Endometrial microvascular endothelial cells (primary cell): ENCODE measurements around the gene NRTN. TPM values are rescaled to one million over a fixed set of nuclear protein-coding genes. Genes with fewer than 3 reads are reported as not detected.
"Not testable (repeated sequence)": the region's sequence is repeated elsewhere in the genome, so short reads cannot be mapped to it uniquely, and the experiment has no call there.

Source experiments
- in situ Hi-C: cut with HindIII; loops from 2 replicates; pipeline ENCODE4 v1.10.0; 2017; ENCODE audit warnings: low sequenced_read_pairs, low pct_unique_long_range_greater_than_20kb; ENCODE audit errors: inconsistent ontology term
- total RNA-seq: library from RNA; depleted of rRNA; stranded (reverse); fragments of >200 nt; gene quantifications from one replicate; pipeline ENCODE4 v1.2.3, GENCODE V29; 2015; ENCODE audit errors: inconsistent ontology term

Gene NRTN
- total RNA-seq = not detected

- in situ Hi-C loops = no loop called here
These were observed at the start of gene NRTN for GRCh38 chr19:5804516-5805461. Gene NRTN, plus strand, starts transcription at chr19:5805067. Its CDS starts 19,099 bp downstream, at chr19:5824166.

DNA sequence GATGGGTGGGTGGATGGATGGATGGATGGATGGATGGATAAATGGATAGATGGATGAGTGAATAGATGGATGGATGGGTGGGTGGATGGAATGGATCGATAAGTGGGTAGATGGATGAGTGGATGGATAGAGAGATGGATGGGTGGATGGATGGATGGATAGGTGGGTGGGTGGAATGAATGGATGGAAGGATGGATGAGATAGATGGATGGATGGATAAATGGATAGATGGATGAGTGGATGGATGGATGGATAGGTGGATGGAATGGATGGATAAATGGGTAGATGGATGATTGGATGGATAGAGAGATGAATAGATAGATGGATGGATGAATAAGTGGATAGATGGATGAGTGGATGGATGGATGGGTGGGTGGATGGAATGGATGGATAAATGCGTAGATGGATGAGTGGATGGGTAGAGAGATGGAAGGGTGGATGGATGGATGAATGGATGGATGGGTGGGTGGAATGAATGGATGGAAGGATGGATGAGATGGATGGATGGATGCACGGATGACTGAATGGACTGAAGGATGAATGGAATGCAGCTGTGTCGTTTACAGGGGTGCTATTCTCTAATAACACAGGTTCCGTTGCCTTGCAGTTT is 42.2 kb upstream of the NRTN start:
- in situ Hi-C loops = no loop called here

- in situ Hi-C loops = no loop called here
These were observed 39.6 kb upstream of the NRTN start for GRCh38 chr19:5765220-5765619.

- in situ Hi-C loops = no loop called here
These were observed 36.9 kb upstream of the NRTN start for GRCh38 chr19:5767949-5768348.

- in situ Hi-C loops = no loop called here
These were observed 32.5 kb upstream of the NRTN start for GRCh38 chr19:5772416-5772815.

- in situ Hi-C loops = no loop called here
These were observed 31.6 kb upstream of the NRTN start for GRCh38 chr19:5773276-5773675.

GRCh38 chr19:5774921-5775320 is 29.9 kb upstream of the NRTN start:
- in situ Hi-C loops = no loop called here

DNA sequence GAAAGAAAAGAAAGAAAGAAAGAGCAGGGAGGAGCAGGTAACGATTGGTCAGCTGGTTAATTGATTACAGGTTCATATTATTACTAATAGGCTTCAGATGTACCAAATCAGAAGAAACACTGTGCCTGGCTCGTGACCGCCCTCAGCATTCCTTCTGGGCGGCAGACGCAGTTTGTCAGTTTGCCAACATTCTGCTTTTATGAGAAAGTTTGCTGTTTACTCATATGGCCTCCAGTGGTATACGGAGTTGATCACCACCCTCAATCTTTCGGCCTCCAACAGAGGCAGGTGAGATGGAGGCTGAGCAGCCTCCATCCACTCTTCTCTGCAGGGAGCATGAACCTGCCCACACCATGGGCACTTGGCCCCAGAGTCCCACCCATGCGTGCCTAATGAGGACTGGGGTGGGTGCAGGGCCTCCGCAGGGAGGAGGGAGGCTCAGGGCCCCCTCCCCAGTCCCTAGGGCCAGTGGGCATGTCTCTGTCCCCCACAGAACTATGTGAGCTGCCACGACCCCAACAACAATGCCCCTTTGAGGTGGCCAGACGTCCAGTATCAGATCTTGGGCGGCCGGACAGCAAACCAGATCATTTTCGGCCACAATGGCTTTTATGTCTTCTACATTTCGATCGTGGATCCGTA is 29.1 kb upstream of the NRTN start:
- in situ Hi-C loops = no loop called here

- in situ Hi-C loops = no loop called here
These were observed 26.5 kb upstream of the NRTN start for GRCh38 chr19:5778402-5778801.

DNA sequence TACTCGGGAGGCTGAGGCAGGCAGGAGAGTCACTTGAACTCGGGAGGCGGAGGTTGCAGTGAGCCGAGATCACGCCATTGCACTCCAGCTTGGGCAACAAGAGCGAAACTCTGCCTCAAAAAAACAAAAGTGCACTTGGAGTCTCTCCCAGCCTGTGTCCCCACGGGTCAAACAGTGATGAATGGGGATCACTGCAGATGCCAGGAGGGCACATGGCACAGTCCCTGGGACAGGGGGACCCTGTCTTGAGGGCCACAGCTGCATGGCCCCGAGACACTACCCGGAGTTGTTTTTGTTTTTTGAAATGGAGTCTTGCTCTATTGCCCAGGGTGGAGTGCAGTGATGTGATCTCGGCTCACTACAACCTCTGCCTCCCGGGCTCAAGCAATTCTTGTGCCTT is 24.0 kb upstream of the NRTN start:
- in situ Hi-C loops = not testable (repeated sequence)

- in situ Hi-C loops = no loop called here
These were observed 22.5 kb upstream of the NRTN start for GRCh38 chr19:5782322-5782721.

- in situ Hi-C loops = no loop called here
These were observed 21.6 kb upstream of the NRTN start for GRCh38 chr19:5782945-5783919.

- in situ Hi-C loops = no loop called here
These were observed 20.2 kb upstream of the NRTN start, which contains the start of gene PRR22 for GRCh38 chr19:5784581-5785147. Gene PRR22, minus strand, starts transcription at chr19:5784746. Its CDS starts 86 bp downstream, at chr19:5784660.

DNA sequence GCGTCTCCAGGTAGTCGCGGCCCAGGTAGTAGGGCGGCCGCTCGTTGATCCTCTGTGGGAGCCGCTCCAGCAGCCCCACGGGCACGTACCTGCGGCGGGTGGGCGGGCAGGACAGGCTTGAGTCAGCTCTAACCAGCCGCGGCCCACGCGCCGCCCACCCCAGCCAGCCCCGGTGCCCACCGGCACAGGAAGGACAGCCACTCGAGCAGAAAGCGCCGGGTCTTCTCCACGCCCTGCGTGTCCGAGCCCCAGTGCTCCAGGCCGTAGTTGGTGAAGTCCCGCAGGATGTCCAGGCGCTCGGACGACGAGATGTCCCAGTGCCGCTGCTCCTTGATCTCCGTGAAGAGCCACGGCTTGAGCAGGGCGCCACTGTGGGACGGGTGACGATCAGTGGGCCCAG is 19.4 kb upstream of the NRTN start:
- in situ Hi-C loops = no loop called here

DNA sequence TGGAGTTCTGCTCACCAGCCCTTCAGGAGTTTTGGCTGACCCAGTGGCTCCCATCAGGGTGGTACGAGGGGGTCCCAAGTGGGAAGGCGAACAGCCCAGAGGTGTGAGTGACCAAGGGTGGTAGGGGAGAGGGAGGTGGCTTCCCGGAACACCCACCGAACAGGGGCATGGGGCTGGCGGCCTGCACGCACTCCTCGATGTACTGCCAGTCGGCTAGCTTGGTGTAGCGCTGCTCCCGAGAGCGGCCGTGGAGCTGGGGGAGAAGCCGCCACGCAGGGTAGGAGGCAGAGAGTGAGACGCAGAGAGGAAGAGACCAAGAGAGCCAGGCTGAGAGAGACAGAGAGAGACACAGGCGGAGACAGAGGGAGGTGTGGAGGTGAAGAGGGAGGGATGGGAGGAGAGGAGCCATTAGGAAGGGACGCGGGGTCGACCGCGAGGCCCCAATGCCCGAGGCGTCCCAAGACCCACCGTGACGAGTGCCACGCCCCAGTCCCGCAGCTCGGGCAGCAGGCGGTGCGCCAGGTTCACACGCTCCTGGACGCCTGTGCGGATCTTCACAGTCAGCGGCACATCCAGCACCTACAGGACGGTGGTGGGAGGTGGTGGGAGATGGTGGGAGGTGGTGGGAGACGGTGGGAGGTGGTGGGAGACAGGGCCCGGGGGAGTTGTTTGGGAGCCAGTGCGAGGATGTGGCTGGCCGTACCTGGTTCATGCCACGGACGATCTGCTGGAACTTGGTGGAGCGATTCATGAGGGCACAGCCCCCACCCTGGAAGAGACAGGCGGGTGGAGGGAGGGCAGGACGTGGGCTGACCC is 18.1 kb upstream of the NRTN start:
- in situ Hi-C loops = no loop called here

- in situ Hi-C loops = no loop called here
These were observed 17.3 kb upstream of the NRTN start for GRCh38 chr19:5787409-5788182.

- in situ Hi-C loops = no loop called here
These were observed 16.4 kb upstream of the NRTN start for GRCh38 chr19:5788422-5788821.
